22Rv1 (cell line): ENCODE measurements around the gene TRERF1.

ENCODE experiments used
- H3K27ac ChIP-seq: fragments of 450-650 bp; 2 replicates; pipeline ENCODE4 v1.5.1; 2017
- CTCF ChIP-seq: fragments of 450-650 bp; IDR thresholded peaks from 2 replicates; pipeline ENCODE4 v1.5.1; 2017; ENCODE audit warnings: mild to moderate bottlenecking
- ZFX ChIP-seq: fragments of 450-650 bp; IDR thresholded peaks from 2 replicates; pipeline ENCODE4 v1.6.1; 2017; ENCODE audit warnings: antibody characterized with exemption, borderline replicate concordance

Gene TRERF1

GRCh38 chr6:42249279-42249678 is 202.4 kb downstream of the TRERF1 start:
- TF ChIP-seq CTCF (no peak), ZFX (no peak)

GRCh38 chr6:42243046-42243445 is 208.7 kb downstream of the TRERF1 start:
- no peak overlapping the region for H3K27ac ChIP-seq
- TF ChIP-seq ZFX = no peak
- TF ChIP-seq CTCF = no peak

More at GRCh38 chr6:42249279-42249678, 202.4 kb downstream of the TRERF1 start:
- H3K27ac ChIP-seq = no peak overlapping the region

GRCh38 chr6:42241915-42242314 is 209.8 kb downstream of the TRERF1 start:
- no peak overlapping the region for H3K27ac ChIP-seq
- no peak for TF ChIP-seq CTCF

- no peak overlapping the region for H3K27ac ChIP-seq
- TF ChIP-seq CTCF = no peak
- no peak for TF ChIP-seq ZFX
These were observed 211.9 kb downstream of the TRERF1 start for GRCh38 chr6:42239736-42240375.

GRCh38 chr6:42239333-42239732 is 212.4 kb downstream of the TRERF1 start:
- no peak overlapping the region for H3K27ac ChIP-seq
- no peak for TF ChIP-seq CTCF
- TF ChIP-seq ZFX = no peak

- TF ChIP-seq ZFX = no peak
- TF ChIP-seq CTCF = no peak
- H3K27ac ChIP-seq = no peak overlapping the region
These were observed 213.9 kb downstream of the TRERF1 start for GRCh38 chr6:42237857-42238256.

- TF ChIP-seq CTCF = no peak
- no peak for TF ChIP-seq ZFX
- H3K27ac ChIP-seq = no peak overlapping the region
These were observed 214.8 kb downstream of the TRERF1 start for GRCh38 chr6:42236682-42237473.
